SK-N-SH (cell line): ENCODE data around the gene MAST2.

Experiments used
- ELF1 ChIP-seq: IDR thresholded peaks from 2 replicates; pipeline ENCODE4 v1.4.0; 2012
- POLR2AphosphoS5 ChIP-seq: IDR thresholded peaks from 2 replicates; pipeline ENCODE4 v1.6.1; 2012; ENCODE audit warnings: low read depth, low read length
- RXRA ChIP-seq: IDR thresholded peaks from 2 replicates; pipeline ENCODE4 v1.4.0; 2012; ENCODE audit warnings: low read depth, mild to moderate bottlenecking, borderline replicate concordance
- SMC3 ChIP-seq: IDR thresholded peaks from 2 replicates; pipeline ENCODE4 v1.6.1; 2012; ENCODE audit warnings: low read depth, low read length, improper control_type of control experiment
- TF ChIP-seq, protein P1 (sequence below): fragments of 200-600 bp; sonication (generic); IDR thresholded peaks from 2 replicates; pipeline ENCODE4 v1.6.1; 2017; ENCODE audit warnings: antibody characterized with exemption, mild to moderate bottlenecking, moderate library complexity

GRCh38 chr1:45922374-45922773, 119.0 kb downstream of the MAST2 start:
- TF ChIP-seq SMC3: no peak
- TF ChIP-seq, protein P1, sequence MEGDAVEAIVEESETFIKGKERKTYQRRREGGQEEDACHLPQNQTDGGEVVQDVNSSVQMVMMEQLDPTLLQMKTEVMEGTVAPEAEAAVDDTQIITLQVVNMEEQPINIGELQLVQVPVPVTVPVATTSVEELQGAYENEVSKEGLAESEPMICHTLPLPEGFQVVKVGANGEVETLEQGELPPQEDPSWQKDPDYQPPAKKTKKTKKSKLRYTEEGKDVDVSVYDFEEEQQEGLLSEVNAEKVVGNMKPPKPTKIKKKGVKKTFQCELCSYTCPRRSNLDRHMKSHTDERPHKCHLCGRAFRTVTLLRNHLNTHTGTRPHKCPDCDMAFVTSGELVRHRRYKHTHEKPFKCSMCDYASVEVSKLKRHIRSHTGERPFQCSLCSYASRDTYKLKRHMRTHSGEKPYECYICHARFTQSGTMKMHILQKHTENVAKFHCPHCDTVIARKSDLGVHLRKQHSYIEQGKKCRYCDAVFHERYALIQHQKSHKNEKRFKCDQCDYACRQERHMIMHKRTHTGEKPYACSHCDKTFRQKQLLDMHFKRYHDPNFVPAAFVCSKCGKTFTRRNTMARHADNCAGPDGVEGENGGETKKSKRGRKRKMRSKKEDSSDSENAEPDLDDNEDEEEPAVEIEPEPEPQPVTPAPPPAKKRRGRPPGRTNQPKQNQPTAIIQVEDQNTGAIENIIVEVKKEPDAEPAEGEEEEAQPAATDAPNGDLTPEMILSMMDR: no peak
- no peak for TF ChIP-seq POLR2AphosphoS5
- TF ChIP-seq ELF1: no peak
- no peak for TF ChIP-seq RXRA
